Stimulated activated memory B cell treated with anti-CD40 and anti-IgM and Interleukin-4, amounts not matched to agents 10 μg/mL and 1 μg/mL and 100 μg/mL, for 72 hours (primary cell): ENCODE measurements around the gene RAD23A.
"Not testable (repeated sequence)": the region's sequence is repeated elsewhere in the genome, so short reads cannot be mapped to it uniquely, and the experiment has no call there.

Experiments used
- ATAC-seq: fragments of 150-1000 bp; cut with Tn5 transposase; 2 replicates; pipeline ENCODE4 v1.10.0; 2021
- H3K27ac Mint-ChIP-seq: one replicate; pipeline ENCODE4 v1.8.0; 2022; ENCODE audit warnings: mild to moderate bottlenecking, mixed read lengths
- H3K27me3 Mint-ChIP-seq: one replicate; pipeline ENCODE4 v1.8.0; 2022; ENCODE audit warnings: mixed read lengths
- H3K36me3 Mint-ChIP-seq: one replicate; pipeline ENCODE4 v1.8.0; 2022; ENCODE audit warnings: mixed read lengths
- H3K4me1 Mint-ChIP-seq: one replicate; pipeline ENCODE4 v1.8.0; 2022; ENCODE audit warnings: mixed read lengths
- H3K4me3 Mint-ChIP-seq: one replicate; pipeline ENCODE4 v1.8.0; 2022; ENCODE audit warnings: mild to moderate bottlenecking, moderate library complexity, mixed read lengths
- H3K9me3 Mint-ChIP-seq: one replicate; pipeline ENCODE4 v1.8.0; 2022; ENCODE audit warnings: mixed read lengths

Gene RAD23A

DNA sequence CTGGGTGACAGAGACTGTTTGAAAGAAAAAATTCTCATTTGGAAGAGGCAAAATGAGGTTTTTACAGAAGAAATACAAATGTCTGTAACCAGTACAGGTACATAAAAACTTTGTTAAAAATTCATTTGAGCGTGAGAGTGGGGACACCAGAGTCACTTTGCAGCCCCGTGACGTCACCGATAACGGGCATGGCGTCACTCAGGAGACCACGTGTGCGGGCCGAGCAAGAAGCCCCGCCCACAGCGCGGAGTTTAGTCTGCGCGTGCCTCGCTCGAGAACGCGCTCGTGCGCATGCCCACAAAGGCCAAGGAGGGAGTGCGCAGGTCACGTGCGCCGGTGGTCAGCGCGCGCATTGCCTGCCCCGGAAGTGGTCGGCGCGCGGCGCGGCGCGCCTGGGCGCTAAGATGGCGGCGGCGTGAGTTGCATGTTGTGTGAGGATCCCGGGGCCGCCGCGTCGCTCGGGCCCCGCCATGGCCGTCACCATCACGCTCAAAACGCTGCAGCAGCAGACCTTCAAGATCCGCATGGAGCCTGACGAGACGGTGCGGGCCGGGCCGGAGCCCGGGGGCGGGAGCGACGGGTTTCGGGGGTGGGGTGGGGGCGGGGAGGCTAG lies at the start of gene RAD23A:
Gene RAD23A, plus strand, starts transcription at position 384 of the 613 bp plus-strand sequence. Its CDS starts 87 bp downstream, at position 471.
- peak; percentile 93 for ATAC-seq
- Mint-ChIP-seq H3K36me3 (peaks cover 76% of the 10 kb centered on the region), H3K27ac (peak within 1 kb of the TSS; percentile 99), H3K4me3 (peak within 1 kb of the TSS; percentile 98), H3K9me3 (no peaks in the 10 kb centered on the region), H3K27me3 (no peaks in the 10 kb centered on the region), H3K4me1 (peaks cover 65% of the 10 kb centered on the region)

DNA sequence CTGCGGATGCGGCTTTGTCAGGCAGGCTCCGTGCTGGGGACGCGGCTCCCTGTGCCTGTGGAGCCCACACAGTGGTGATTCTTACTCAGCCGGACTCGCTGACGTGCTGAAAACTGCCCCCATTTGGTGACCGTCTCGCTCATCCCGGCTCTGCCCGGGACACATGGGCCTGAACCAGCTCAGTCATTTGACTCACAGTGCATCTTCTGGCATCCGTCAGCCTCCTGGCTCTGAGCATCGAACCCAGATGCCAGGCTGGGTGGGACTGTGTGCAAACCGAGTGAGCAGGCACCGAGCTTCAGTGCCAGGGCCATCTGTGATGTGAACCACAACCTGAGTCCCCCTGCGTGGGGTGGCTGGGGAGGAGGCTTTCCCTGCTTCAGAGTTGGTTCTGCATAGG lies 49.2 kb upstream of the RAD23A start:
- Mint-ChIP-seq H3K27me3 (no peaks in the 10 kb centered on the region), H3K9me3 (no peaks in the 10 kb centered on the region), H3K4me1 (peaks cover 23% of the 10 kb centered on the region), H3K36me3 (peaks cover 46% of the 10 kb centered on the region), H3K4me3 (no peak overlapping the region), H3K27ac (no peak overlapping the region)
- no peak for ATAC-seq

DNA sequence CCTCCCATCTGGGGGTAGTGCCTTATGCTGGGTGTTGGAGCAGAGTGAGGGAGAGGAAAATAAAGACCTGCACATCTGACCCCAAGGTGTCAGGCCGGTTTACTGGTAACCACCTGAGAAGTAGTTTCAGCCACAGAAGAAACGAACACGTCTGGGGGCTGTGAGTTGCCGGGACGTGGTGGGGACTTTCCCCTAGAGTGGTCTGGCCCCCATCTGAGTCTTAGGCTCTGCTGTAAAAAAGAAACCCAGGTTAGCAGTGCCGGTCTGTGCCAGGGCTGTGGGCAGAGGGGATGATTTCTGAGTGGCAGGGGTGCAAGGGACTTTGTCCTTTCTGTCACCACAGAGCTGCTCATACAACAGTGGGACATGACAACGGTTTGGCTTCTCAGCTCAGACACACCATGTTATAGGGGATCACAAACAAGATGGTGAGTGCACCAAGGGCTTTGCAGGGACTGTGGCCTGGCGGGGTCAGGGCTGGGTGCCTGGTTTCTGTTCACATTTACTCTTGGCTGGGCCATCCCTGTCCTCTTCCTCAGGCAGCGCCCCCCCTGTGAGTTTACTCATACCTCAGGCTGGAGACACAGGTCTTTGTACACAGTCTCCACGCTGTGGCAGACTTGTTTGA lies 45.7 kb upstream of the RAD23A start:
- ATAC-seq: peak; percentile 88
- Mint-ChIP-seq H3K27ac (peak overlapping the region; percentile 73), H3K27me3 (no peaks in the 10 kb centered on the region), H3K36me3 (peaks cover 27% of the 10 kb centered on the region), H3K9me3 (no peaks in the 10 kb centered on the region), H3K4me1 (peaks cover 7% of the 10 kb centered on the region), H3K4me3 (no peak overlapping the region)

DNA sequence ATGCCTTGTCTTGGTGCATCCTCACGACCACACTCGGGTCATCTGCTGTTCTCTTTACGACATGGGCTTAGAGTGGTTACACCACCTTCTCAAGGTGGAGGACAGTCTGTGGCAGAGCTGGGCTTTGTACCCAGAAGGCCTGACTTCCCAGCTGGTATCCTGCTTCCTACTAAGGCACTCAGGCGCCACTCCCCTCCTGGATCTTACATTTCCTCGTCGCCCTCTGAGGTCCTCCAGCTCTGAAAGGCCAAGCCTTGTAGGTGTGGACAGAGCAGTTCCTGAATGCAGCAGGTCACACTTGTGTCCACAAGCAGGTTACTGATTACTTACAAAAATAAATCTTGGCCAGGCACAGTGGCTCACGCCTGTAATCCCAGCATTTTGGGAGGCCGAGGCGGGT lies 38.5 kb upstream of the RAD23A start:
- Mint-ChIP-seq H3K27ac (no peak overlapping the region), H3K36me3 (no peaks in the 10 kb centered on the region), H3K4me3 (no peak overlapping the region), H3K9me3 (no peaks in the 10 kb centered on the region), H3K4me1 (no peaks in the 10 kb centered on the region), H3K27me3 (no peaks in the 10 kb centered on the region)
- ATAC-seq: no peak

DNA sequence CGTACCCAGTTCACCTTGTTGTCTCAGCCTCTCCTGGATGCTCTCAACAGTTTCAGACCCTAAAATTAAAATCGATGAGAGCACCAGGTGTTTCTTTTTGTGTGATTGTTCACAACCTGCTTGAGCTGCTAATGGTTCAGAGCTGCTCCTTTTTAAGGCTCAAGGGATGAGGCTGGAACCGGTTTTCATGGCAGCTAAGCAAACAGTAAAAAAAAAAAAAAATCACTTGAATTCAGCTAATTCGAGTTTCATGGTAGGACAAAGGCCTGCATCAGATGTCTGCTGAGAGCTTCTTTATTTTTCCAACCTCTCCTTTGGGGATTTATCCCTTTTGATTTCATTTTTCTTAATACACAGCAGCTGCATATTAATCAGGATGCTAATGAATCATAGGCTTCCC lies 33.1 kb upstream of the RAD23A start:
- no peak for ATAC-seq
- peaks cover 8% of the 10 kb centered on the region for H3K4me1 Mint-ChIP-seq

DNA sequence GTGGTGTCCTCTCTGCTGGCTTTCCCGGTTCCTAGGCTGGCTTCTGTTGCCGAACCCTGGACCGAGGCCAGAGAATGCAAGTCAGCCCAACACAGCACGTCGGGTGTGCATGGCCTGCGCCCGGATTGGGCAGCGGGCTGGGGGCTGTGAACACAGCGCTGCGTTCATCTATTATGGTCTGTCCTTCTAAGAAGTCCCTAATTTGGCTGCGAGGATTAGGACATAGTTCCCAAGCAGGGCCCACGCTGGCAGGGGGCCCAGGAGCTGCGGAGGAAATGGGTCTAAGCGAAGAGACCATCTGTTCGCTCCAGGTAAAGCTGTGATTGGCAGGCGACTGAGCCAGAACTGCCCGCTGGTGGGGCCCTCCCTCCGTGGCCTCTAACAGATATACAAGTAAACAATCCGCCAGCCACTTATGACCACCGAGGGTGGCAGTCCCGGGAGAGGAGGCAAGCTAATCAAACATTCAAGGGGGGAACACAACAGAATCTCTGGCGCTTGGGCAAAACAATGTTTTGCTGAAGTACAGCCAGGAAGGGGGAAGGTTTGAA lies 32.6 kb upstream of the RAD23A start:
- H3K27me3 Mint-ChIP-seq: no peaks in the 10 kb centered on the region
- H3K4me3 Mint-ChIP-seq: no peak overlapping the region
- H3K4me1 Mint-ChIP-seq: peaks cover 8% of the 10 kb centered on the region
- H3K36me3 Mint-ChIP-seq: no peaks in the 10 kb centered on the region
- no peak for ATAC-seq
- H3K9me3 Mint-ChIP-seq: no peaks in the 10 kb centered on the region
- H3K27ac Mint-ChIP-seq: no peak overlapping the region

More for the DNA sequence above, 33.1 kb upstream of the RAD23A start:
- Mint-ChIP-seq H3K4me3 (no peak overlapping the region), H3K9me3 (no peaks in the 10 kb centered on the region), H3K27ac (no peak overlapping the region), H3K27me3 (no peaks in the 10 kb centered on the region), H3K36me3 (no peaks in the 10 kb centered on the region)

DNA sequence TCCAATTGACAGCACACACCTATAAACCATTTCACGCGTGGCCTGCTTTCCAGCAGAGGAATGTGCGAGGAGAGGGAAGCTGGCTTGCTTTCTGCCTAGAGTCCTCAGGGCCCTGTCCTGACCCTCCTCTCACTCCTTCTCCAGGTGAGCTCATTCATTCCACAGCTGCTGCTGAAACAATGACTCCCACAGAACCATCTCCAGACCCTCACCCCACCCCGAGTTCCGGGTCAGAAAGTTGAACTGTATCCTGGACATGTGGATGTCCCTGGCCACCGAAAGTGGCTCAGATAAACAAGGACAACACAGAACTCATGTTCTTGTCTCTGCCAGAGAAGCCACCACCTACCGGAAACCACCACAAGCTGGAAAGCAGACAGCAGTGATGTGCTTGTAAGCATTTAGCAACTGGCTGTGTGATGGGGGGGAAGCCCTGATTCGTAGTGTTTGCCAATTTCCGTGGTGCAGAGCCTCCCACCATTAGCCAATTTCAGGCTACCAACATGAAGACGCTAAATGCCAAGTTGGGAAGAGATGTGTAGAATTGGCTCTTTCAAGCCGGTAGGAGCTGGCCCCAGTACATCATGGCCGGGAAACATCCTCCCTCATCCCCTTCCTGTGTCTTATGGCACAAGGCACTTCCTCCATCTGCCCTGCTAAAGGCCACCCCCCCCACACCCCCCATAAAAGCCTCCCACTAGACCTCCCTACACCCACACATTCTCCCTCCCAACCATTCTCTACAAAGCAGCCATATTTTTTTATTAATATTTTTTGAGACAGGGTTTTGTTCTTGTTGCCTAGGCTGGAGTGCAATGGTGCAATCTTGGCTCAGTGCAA lies 31.6 kb upstream of the RAD23A start:
- Mint-ChIP-seq H3K4me3 (no peak overlapping the region), H3K27me3 (no peaks in the 10 kb centered on the region), H3K9me3 (no peaks in the 10 kb centered on the region), H3K27ac (peak overlapping the region; percentile 72), H3K4me1 (peaks cover 18% of the 10 kb centered on the region), H3K36me3 (no peaks in the 10 kb centered on the region)
- peak; percentile 54 for ATAC-seq

DNA sequence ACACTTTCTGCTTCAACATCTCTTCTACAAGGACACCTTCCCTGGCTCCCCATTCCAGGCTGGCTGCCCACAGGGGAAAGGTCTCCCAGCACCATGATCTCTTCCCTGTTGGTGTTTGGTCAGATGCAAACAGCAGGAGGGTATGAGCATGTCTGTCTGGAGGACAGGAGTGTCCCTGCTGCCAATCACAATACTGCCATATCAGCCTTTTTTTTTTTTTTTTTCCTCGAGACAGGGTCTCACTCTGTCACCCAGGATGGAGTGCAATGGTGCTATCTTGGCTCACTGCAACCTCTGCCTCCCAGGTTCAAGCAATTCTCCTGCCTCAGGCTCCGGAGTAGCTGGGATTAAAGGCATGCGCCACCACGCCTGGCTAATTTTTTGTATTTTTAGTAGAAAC lies 29.8 kb upstream of the RAD23A start:
- not testable (repeated sequence) for H3K9me3 Mint-ChIP-seq, H3K4me3 Mint-ChIP-seq, ATAC-seq, H3K36me3 Mint-ChIP-seq, H3K27me3 Mint-ChIP-seq, H3K27ac Mint-ChIP-seq
- peaks cover 21% of the 10 kb centered on the region for H3K4me1 Mint-ChIP-seq

DNA sequence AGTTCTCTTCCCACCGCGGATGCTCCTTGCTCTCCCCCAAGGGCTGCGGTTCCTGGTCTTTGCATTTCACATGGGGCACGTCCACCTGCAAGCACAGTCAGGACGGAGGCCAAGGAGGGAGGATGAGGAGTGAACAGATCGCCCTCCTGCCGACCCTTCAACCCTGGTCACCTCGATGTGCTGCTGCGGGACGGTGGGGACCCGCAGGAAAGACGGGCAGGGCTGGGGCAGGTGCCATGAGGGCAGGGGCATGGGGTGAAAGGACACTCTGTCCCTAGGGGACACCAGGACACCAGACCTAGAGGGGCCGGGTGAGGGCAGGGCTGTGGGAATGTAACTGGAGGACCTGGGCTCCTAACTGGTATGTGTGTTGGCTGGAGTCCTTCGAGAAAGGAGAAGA lies 27.4 kb upstream of the RAD23A start:
- ATAC-seq: no peak
- H3K27ac Mint-ChIP-seq: no peak overlapping the region
- H3K36me3 Mint-ChIP-seq: peaks cover 11% of the 10 kb centered on the region
- no peaks in the 10 kb centered on the region for H3K27me3 Mint-ChIP-seq
- H3K4me1 Mint-ChIP-seq: peaks cover 21% of the 10 kb centered on the region
- peak overlapping the region; percentile 60 for H3K4me3 Mint-ChIP-seq
- H3K9me3 Mint-ChIP-seq: no peaks in the 10 kb centered on the region

DNA sequence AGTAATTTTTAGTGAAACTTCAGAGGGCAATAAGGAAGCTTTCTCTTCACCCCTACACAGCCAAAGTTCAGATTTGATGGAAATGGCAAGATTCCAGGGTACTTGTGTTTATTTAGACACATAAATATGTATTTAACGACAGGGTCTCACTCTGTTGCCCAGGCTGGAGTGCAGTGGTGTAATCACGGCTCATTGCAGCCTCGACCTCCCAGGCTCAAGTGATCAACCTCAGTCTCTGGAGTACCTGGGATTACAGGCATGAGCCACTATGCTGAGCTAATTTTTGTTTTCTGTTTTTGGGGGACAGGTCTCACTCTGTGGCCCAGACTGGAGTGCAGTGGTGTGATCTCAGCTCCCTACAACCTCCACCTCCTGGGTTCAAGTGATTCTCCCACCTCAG lies 24.6 kb upstream of the RAD23A start:
- H3K36me3 Mint-ChIP-seq: peaks cover 30% of the 10 kb centered on the region
- no peak overlapping the region for H3K4me3 Mint-ChIP-seq
- no peaks in the 10 kb centered on the region for H3K9me3 Mint-ChIP-seq
- H3K27me3 Mint-ChIP-seq: no peaks in the 10 kb centered on the region
- peak overlapping the region; percentile 17 for H3K27ac Mint-ChIP-seq
- ATAC-seq: no peak
- H3K4me1 Mint-ChIP-seq: peaks cover 14% of the 10 kb centered on the region

DNA sequence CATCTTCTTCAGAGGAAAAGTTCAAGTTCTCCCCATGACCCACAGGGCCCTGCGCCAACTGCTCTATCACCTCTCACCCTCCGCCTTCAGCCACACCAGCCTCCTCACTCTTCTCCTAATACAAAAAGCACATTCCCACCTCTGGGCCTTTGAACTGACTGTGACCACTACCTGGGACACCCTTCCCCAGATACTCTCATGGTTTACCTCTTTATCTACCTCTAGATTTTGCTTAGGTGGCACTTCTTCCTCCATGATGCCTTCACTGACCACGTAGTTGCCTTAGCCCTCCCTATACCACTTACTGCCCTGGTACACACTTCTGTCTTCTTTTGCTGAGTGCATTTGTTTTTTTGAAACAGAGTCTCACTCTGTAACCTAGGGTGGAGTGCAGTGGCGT lies 22.7 kb upstream of the RAD23A start:
- Mint-ChIP-seq H3K4me1 (peaks cover 14% of the 10 kb centered on the region), H3K36me3 (peaks cover 39% of the 10 kb centered on the region), H3K4me3 (no peak overlapping the region), H3K27ac (no peak overlapping the region), H3K9me3 (no peaks in the 10 kb centered on the region), H3K27me3 (no peaks in the 10 kb centered on the region)
- ATAC-seq: no peak

DNA sequence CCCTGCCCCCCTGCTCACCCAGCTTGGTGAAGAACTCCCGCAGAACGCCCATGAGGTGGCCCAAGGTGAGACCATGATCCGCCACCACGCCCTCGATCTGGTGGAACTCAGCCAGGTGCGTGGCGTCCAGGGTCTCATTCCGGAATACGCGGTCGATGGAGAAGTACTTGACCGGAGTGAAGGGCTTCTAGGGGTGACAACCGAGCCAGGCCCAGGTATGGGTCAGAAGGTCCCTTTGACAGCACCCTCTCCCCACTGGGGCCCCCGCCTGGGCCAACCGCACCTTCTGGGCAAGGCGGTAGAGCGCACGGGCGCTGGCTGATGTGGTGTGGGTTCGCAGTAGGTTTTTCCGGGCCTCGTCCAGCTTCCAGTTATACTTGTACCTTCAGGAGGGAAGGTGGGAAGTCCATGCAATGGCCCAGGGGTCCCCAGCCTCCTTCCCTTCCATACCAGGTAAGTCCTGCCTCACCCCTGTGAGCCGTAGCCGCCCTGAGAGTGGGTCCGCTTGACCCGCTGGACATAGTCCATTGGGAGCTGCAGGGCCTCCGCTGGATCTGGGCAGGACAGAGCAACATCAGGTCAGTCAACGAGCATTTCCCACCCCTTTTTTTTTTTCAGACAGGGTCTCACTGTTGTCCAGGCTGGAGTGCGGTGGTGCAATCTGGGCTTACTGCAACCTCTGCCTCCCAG lies 20.9 kb upstream of the RAD23A start:
- Mint-ChIP-seq H3K27ac (no peak overlapping the region), H3K36me3 (peaks cover 57% of the 10 kb centered on the region), H3K4me1 (no peaks in the 10 kb centered on the region), H3K27me3 (no peaks in the 10 kb centered on the region), H3K9me3 (no peaks in the 10 kb centered on the region), H3K4me3 (no peak overlapping the region)
- no peak for ATAC-seq

DNA sequence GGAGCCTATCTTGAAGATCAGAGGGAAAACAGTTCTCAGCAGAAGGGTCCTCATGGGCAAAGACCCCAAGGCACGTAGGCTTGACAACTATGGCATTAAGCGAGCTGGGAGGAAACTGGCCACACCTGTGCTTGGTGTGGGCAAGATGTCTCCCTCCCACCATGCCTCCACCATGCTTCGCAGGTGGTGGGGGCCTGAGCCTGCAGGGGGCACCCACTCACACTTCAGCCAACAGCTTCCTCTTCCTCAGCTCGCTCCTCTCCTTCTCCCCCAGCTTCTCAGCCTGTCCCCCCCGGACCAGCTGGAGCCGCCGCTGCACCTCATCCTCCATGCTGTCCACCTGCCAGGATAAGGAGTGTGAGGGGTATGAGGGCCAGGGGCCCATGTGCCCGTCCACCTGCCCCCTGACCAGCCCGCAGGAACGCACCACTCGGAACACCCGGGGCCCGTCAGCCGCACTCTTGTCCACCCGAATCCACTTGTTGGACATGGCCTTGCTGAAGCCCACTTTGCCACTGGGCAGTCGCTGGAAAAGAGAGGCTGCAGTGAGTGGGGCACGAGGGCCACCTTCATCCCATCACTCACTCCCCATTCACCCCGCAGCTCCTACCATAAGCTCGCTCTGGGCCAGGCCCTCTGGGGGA lies 15.5 kb upstream of the RAD23A start:
- no peaks in the 10 kb centered on the region for H3K27me3 Mint-ChIP-seq
- no peaks in the 10 kb centered on the region for H3K9me3 Mint-ChIP-seq
- H3K36me3 Mint-ChIP-seq: peaks cover 36% of the 10 kb centered on the region
- no peak overlapping the region for H3K27ac Mint-ChIP-seq
- ATAC-seq: no peak
- peaks cover 22% of the 10 kb centered on the region for H3K4me1 Mint-ChIP-seq
- H3K4me3 Mint-ChIP-seq: no peak overlapping the region

DNA sequence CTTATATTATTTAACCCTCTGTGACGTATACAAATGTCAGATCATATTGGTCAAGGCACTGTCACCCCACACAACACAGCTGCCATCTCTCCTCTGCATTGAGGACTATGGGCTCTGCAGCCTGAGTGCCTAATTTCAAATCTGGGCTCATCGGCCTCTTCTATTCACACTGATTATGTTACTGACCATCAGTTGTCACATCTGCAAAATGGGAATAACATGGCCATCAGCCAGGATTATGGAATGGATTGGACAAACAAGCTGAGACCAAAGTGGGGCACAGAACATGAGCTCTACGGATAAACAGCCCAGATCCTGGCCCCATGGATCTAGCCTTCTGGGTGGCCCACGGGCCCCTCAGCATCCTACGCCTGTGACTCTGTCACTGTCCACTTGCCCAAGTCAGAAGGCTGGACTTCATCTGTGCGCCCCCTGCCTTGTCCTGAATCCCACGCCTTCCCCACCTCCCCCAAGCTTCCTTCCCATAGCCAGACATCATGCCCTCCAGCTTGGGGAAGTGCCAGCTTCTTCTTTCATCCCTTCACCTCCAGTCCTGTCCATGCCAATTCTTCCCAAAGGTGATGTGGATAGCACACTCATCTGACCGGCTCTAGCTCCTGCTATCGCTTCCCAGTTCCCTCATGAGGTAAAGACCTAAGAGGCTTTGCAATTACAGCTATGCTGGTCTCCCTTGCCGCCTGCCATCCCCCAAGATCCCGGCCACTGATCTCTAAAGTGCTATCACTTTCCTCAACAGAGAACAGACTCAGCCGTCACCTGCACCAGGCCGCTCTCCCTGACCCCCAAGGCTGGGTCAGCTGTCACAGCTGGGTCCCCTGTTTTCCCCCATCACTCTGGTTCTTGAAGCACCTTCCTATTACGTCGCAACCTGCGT lies 13.0 kb upstream of the RAD23A start:
- peaks cover 26% of the 10 kb centered on the region for H3K36me3 Mint-ChIP-seq
- peaks cover 36% of the 10 kb centered on the region for H3K4me1 Mint-ChIP-seq
- peak; percentile 4 for ATAC-seq
- H3K27ac Mint-ChIP-seq: peak overlapping the region; percentile 93
- no peaks in the 10 kb centered on the region for H3K9me3 Mint-ChIP-seq
- peak overlapping the region; percentile 87 for H3K4me3 Mint-ChIP-seq
- no peaks in the 10 kb centered on the region for H3K27me3 Mint-ChIP-seq
